HG03432 (cell line): ENCODE results near the gene MCRS1.
"Not testable (repeated sequence)": the region's sequence is repeated elsewhere in the genome, so short reads cannot be mapped to it uniquely, and the experiment has no call there.

Source experiments
- ATAC-seq: cut with Tn5 transposase; IDR thresholded peaks from one replicate; pipeline ENCODE4 v1.9.1; 2021; ENCODE audit warnings: mild to moderate bottlenecking, moderate library complexity; ENCODE audit not compliant: unreplicated experiment

Gene MCRS1

GRCh38 chr12:49567611-49568441 is at the start of gene MCRS1:
Gene MCRS1, minus strand, starts transcription at chr12:49568142. Its CDS starts 1,411 bp downstream, at chr12:49566731.
- peak; percentile 89 for ATAC-seq

- ATAC-seq: no peak
Observed at GRCh38 chr12:49616533-49617219, 48.7 kb upstream of the MCRS1 start.

GRCh38 chr12:49615725-49616124 is 47.8 kb upstream of the MCRS1 start:
- no peak for ATAC-seq

- no peak for ATAC-seq
Observed at GRCh38 chr12:49612210-49612609, 44.3 kb upstream of the MCRS1 start.

- not testable (repeated sequence) for ATAC-seq
Observed at GRCh38 chr12:49610785-49611184, 42.8 kb upstream of the MCRS1 start.

GRCh38 chr12:49609875-49610154 is 41.9 kb upstream of the MCRS1 start:
- ATAC-seq: no peak

- no peak for ATAC-seq
Observed at GRCh38 chr12:49609059-49609874, 41.3 kb upstream of the MCRS1 start.

GRCh38 chr12:49605539-49605938 is 37.6 kb upstream of the MCRS1 start, which contains the start of gene FAM186B:
Gene FAM186B, minus strand, starts transcription at chr12:49605639. Its CDS starts 162 bp downstream, at chr12:49605477.
- ATAC-seq: not testable (repeated sequence)

- ATAC-seq: no peak
Observed at GRCh38 chr12:49604856-49605255, 36.9 kb upstream of the MCRS1 start.

- ATAC-seq: no peak
Observed at GRCh38 chr12:49603721-49604120, 35.8 kb upstream of the MCRS1 start.

- no peak for ATAC-seq
Observed at GRCh38 chr12:49599961-49600360, 32.0 kb upstream of the MCRS1 start.

- no peak for ATAC-seq
Observed at GRCh38 chr12:49598527-49598926, 30.6 kb upstream of the MCRS1 start.

- no peak for ATAC-seq
Observed at GRCh38 chr12:49588721-49589516, 21.0 kb upstream of the MCRS1 start.

- ATAC-seq: no peak
Observed at GRCh38 chr12:49588281-49588680, 20.3 kb upstream of the MCRS1 start.

- no peak for ATAC-seq
Observed at GRCh38 chr12:49587174-49587908, 19.4 kb upstream of the MCRS1 start.

- ATAC-seq: no peak
Observed at GRCh38 chr12:49585477-49586459, 17.8 kb upstream of the MCRS1 start.

- no peak for ATAC-seq
Observed at GRCh38 chr12:49584591-49584990, 16.6 kb upstream of the MCRS1 start.

- no peak for ATAC-seq
Observed at GRCh38 chr12:49583366-49584094, 15.6 kb upstream of the MCRS1 start.
